DMS114 treated with DMSO at 0.1 percent for 48 hours (cell line): ENCODE measurements around the gene ECHS1.
A peak's percentile ranks its signal among the peaks of the same experiment; 100 is the strongest.
"Not testable (repeated sequence)": the region's sequence is repeated elsewhere in the genome, so short reads cannot be mapped to it uniquely, and the experiment has no call there.

Experiments
- DNase-seq: peaks from one replicate; lab custom pipeline; 2025; ENCODE audit not compliant: unreplicated experiment; lab: John Stamatoyannopoulos, UW

The ECHS1 gene

DNA sequence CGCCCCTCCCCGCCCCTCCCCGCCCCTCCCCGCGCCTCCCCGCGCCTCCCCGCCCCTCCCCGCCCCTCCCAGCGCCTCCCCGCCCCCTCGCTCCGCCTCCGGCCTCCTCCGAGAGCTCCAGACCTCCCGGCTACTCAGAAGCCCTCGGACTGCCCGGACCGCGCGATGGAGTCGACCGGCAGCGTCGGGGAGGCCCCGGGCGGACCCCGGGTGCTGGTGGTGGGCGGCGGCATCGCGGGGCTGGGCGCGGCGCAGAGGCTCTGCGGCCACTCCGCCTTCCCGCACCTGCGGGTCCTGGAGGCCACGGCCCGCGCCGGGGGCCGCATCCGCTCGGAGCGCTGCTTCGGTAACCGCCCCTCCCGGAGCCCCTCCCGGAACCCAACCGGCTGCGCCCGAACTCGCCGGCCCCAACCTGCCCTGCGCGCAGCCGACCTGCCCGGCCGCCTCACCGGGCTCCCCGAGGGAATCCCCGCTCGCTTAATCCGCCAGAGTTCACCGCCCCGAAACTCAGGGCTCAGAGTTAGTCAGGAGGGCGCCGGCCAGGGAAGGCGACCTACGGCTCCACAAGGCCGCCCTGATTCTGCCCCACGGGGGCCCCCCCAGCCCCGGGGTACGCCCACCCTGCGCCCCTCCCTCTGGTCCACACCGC is 6.1 kb upstream of the ECHS1 start, which contains the start of gene PAOX:
PAOX (plus strand) TSS at position 111 of the 649 bp plus-strand sequence; CDS start at position 166, 55 bp downstream.
- no peak for DNase-seq

DNA sequence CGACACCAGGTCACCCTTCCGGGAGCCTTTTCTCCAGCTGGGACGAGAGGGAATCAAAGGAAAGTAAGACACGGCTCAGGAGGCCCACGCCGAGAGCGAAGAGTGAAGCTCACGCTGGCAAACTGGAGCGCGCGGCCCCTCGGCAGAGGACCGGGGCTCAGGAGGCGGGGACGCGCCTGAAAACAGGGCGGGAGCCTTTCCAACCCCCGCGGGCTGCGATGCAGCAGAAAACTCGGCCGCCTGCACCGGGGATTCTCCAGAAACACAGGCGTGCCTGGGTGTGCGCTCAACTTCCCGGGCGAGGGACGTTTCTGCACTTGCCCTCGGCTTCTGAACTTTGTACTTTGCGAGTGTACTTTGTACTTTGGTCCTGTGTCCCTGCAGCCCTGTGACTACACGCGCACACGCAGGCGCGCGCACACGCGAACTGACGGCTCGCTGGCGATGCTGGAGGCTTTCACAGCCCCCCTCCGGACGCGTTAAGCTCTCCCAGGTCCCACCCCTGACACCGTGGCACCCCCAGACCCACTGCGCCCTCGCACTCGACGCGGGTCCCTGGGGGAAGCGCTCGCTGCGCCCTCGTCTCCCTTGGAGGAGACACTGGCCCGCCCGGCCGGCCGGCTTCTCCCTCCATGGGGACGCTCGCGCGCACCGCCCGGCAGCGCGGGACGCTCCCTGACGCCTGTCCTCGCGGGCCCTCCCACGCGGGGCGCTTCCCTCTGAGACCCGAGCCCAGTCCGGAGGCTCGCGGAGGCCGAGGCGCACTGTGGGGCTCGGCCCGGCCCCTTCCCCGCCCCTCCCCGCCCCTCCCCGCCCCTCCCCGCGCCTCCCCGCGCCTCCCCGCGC is 5.3 kb upstream of the ECHS1 start:
- DNase-seq = peak; percentile 26

DNA sequence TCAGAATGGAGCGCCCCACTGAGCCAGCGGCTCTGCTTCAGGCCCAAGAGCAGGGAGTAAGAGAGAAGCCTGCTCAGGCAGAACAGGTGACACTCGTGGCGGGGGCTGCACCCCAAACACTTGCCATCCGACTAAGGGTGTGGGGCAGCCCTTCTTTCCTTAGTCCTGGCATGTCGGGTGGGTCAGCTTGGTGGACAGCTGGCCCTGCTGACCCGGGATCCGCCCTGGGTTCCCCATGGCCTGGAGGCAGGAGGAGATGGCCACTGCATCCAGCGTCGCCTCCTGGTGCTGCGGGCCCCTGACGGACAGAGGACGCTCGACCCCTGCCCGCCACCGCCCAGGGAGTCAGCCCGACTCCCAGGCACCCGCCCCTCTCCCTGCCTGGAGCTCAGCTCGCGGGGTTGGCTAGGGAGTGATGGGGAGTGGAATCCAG is 4.7 kb upstream of the ECHS1 start:
- DNase-seq = no peak

DNA sequence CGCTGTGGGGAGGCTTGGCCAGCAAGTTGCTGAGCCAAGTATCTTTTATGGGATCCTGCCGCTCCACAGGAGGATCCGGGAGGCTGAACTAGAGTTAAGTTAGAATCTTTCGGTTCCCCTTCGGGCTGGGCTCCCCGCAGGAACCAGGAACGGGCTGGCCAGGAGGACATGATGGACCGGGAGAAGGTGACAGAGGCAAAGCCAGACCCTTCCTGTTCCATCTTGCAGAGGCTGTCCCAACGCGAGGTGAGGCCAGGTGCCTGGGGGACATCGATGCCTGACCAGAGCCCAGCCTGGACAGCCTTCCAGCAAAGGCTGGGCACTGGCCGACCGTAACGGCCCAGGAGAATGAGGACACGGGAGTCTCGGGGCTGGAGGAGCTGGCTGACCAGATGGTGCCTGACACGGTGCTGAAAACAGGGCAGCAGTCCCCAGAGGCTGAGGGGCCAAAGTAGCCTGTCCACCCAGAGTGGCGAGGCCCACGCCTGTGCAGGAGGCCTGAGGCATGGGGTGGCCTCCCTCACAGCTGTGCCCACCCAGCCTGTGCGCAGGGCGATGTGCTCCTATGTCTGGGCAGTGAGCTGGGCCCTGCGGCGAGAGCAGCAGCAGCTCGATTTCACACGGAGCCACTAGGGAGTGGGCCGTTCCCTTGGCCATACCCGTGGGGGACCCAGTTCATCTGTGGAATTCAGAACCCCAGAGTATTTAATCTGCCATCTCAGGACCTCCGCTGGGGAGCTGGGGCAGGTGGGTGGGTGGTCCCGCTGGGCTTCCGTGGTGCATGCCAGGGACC is 4.1 kb upstream of the ECHS1 start:
- DNase-seq = no peak

DNA sequence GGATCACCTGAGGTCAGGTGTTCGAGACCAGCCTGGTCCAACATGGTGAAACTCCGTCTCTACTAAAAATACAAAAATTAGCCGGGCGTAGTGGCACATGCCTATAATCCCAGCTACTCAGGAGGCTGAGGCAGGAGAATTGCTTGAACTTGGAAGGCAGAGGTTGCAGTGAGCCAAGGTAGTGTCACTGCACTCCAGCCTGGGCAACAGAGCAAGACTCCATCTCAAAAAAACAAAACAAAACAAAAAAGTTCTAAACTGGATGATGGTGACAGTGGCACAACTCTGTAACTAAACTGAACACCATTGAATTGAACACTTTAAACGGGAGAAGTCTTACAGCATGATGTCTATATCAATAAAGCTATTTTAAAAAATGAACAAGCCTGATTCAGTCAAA is 3.0 kb upstream of the ECHS1 start:
- DNase-seq = not testable (repeated sequence)

DNA sequence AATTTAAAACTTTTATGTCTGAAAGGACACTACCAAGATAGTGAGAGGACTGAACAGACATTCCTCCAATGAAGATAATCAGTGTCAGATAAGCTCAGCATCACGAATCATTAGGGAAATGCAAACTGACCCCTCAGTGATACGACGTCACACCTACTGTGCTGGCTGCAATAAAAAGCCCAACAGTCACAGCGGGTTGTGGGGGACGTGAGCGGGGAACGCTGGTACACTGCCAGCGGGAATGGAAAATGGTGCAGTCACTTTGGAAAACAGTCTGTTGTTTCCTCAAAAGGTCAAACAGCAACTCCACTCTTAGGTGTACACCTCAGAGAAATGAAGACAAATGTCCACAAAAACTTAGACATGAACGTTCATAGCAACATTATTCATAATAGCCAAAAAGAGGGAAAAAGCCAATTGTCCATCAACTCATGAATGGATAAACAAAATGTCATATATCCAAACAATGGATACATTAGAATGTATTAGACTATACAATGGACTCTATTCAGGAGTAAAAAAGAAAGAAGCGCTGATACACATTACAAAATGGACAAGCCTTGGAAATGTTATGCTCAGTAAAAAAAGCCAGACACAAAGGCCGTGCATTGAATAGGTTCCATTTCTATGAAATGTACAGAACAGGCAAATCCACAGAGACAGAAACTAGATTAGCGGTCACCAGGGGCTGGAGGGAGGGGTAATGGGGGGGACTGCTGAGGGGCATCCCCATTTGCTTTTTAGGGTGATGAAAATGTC is 2.4 kb upstream of the ECHS1 start:
- DNase-seq = no peak

DNA sequence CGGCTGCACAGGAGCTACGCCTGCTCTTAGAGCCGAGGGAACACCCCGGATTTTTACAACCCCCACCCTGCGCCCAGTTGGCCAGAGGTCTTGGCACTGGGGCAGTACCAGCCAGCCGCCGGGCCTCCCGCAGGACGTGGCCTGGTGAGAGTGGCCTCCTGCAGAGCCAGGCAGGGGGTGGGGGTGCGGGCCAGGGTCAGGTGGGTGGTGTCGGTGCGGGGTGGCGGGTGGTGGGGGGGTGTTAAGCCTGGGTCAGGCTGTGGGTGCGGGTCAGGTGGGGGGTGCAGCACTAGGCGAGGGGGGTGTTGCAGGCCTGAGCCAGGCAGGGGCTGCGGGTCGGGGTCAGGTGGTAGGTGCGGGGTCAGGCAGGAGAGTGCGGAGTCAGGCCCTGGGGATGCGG is 647 bp downstream of the ECHS1 start:
- no peak for DNase-seq

DNA sequence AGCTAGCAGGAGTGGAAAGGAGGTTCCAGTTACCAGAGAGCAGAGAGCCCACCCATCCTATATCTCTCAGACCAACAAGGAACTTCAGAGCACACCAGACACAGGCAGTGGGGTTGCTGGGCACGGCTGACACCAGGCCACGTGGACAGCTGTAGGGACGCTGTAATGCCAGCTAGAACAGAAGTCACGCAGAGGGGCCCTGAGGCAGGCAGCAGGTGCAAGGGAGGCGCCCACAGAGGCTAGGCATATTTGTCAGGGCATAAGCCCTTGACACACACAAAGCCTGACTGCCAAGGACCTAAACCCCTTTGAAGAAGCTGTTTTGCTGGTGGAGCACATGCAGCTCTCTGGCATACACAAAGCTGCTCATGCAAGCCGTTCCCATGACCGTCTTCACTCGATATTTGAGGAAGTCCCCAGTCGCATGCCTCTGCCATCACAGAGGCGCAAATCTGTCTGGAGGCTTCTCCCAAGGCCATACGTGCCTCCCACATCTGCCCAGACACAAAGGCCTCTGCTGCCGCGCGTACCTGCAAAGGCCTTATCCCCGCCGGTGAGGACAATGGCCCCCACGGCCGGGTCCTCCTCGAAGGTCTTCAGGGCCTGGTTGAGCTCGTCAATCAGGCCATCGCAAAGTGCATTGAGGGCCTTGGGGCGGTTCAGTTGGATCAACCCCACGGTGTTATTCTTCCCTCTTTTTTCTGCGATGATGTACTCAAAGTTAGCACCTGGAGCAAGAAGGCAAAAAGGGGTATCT is 2.9 kb downstream of the ECHS1 start:
- no peak for DNase-seq

DNA sequence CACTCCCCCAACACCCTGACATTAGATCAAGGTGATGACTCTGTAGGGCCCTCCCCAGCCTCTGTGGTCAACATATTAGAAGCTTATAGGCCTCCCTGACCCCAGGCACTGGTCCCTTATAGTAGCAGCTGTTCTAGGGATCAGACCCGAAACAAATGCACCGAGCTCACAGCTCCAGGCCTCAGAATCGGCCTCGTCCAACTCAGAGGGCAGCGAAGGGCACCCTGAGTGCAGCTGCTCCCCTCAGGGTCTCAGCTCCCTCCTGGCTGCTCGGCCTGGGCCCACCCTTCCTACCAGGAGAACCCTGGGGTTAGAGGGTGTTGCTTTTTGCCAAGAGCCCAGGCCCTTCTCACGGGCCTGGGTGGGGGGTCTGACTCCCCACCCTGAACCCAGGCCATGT is 5.0 kb downstream of the ECHS1 start:
- DNase-seq = no peak

DNA sequence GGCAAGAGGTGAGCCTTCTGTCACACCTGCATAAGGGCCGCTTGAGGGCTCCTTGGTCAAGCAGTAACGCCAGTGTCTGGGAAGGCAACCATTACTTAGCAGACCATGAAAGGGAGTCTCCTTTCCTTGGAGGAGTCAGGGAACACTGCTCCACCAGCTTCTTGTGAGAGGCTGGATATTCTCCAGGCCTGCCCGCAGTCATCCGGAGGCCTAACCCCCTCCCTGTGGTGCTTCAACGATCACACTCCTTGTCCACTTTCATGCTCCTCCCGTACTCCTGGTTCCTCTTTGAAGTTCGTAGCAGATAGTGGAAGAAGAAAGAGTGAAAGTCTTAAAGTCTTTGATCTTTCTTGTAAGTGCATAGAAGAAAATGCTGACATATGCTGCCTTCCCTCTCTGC is 5.7 kb downstream of the ECHS1 start:
- DNase-seq = not testable (repeated sequence)

DNA sequence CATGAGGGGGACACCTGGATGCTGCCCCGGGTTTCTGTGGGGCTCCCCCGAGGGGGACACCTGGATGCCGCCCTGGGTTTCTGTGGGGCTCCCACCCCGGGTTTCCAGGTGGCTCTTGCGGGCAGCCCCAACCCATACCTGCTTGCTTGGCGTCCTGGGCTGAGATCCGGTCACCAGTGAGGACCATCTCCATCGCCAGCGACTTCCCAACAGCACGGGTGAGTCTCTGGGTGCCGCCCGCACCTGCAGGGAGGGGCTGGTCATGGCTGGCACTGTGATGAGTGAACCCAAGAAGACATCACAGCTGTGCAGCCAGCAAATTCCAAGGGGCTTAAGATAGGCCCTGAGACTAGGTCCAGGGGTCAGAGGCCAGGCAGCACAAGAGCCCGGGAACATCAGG is 6.4 kb downstream of the ECHS1 start:
- no peak for DNase-seq

DNA sequence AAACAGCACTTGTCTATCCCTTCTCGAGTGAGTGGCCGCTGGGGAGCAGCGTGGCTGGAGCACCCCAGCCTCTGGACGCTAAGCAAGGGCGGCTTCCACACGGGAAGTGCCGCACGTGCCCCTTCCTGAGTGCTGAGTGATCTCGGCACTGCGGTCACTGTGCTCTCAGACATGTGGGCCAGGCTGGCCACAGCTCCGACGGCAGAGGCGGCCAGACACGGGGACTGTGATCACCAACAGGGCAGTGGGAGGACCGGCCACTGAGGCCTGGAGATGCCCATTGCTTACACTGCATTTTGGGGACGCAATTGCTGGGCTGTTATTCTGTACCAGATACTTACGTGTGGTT is 7.0 kb downstream of the ECHS1 start:
- no peak for DNase-seq

DNA sequence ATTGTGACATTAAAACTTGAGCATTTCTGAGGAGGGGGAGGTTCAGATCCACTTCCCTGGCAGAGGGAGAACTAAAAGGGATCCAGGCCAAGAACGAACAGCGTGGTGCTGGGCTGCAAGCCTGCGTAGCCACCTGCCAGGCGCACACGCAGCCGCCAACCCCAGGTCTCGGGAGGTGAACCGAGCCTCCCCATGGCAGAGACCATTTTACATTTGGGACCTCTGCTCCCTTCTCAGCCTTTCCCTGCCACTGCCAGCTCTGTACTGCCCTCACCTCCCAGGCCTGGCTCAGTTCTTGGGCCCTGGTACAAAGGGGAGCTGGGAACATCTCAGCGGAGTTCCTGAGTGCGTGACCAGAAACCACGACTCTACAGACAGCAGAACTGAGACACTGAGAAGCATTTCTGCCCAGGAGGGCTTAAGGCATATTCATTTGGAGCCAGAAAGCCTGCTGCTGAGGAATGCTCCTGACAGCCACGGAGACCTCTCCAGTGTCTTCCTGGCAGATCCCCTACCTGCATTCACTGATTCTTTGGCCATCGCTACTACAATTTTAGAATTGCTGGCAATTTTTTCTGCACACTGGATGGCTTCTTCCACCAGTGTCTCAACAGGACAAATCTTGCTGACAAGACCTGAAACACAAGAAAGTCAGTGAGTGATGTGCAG is 7.6 kb downstream of the ECHS1 start:
- DNase-seq = no peak

DNA sequence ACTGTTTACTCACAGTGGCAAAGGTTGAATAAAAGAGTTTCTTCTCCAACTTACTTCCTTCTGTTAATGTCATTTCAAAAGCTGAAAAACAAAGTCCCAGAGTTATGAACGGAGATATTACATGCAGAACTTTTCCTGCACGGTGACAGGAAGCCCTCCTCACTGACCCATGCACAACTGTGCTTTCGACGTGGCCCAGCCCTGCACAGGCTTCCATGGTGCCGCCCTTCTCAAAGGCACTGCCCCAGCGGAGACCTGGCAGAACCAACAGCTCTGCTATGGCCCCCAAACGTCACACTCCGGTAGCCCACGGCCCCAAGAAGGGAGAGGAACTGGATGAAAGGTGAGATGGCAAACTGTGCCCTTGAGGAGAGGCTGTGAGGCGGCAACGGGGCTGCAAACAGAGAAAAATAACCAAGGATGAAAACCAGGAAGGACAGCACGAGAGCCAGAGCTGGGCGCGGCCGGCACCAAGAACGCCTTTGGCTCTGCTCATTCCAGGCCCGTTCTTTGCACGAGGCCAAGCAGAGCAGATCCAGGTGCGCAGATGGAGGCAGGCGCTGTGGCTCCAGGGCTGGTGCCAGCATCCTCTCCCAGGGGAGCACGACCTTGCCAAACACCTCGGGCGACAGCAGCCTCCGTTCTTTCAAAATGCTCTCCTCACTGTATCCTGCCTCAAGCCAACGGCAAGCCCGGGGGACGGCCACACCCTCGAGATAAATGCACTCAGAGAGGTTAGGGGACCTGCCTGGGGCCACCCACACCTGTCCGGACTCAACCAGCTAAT is 8.3 kb downstream of the ECHS1 start:
- no peak for DNase-seq

DNA sequence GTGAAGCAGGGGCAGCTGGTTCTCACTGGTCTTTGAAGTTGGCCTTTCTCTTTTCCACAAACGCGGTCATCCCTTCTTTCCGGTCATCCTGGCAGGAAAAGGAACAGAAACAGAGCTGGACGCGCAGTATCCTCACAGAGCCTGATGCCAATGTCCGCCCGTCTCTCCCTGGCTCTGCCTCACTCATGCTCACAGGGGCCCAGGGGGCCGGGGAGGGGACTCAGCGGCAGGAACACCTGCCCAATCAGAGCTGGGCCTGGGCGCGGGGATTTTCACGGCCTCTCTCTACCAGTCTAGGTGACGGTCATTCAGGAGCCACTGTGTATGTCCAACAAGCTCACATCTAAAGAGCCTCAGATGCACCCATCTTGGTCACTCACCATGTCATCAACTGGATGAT is 10.3 kb downstream of the ECHS1 start:
- DNase-seq = no peak

DNA sequence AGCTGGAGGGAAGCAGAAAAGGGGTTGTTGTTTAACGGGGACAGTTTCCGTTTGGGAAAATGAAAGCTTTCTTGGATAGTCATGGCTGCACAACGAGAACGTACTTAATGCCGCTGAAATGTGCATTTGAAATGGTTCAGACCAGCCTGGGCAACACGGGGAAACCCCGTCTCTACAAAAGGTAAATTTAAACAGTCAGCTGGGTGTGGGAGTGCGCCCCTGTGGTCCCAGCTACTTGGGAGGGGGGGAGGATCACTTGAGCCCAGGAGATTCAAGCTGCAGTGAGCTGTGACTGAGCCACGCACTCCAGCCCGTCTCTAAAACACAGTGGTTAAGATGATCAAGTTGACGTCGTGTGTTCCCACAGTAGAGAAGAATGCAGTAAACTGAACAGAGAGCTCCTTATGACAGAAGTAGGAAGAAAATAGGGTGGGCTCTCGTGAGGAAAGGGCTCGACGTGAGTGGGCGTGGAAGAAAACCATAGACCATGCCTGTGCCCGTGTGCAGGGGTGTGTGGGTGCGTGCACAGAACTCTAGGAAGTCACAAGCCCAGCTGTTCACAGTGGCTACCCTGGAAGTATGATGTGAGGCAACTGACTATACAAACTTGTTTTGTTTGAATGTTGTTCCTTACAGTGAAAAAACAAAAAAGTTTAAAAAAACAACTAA is 11.2 kb downstream of the ECHS1 start:
- DNase-seq = no peak

DNA sequence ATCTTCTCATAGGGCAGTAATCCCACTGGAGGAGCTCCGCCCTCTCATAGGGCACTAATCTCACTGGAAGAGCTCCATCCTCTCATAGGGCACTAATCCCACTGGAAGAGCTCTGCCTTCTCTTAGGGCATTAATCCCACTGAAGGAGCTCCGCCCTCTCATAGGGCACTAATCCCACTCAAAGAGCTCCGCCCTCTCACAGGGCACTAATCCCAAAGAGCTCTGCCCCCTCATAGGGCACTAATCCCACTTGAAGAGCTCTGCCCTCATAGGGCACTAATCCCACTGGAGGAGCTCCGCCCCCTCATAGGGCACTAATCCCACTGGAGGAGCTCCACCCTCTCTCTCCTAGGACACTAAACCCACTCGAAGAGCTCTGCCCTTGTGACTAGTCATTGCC is 11.9 kb downstream of the ECHS1 start:
- DNase-seq = no peak

DNA sequence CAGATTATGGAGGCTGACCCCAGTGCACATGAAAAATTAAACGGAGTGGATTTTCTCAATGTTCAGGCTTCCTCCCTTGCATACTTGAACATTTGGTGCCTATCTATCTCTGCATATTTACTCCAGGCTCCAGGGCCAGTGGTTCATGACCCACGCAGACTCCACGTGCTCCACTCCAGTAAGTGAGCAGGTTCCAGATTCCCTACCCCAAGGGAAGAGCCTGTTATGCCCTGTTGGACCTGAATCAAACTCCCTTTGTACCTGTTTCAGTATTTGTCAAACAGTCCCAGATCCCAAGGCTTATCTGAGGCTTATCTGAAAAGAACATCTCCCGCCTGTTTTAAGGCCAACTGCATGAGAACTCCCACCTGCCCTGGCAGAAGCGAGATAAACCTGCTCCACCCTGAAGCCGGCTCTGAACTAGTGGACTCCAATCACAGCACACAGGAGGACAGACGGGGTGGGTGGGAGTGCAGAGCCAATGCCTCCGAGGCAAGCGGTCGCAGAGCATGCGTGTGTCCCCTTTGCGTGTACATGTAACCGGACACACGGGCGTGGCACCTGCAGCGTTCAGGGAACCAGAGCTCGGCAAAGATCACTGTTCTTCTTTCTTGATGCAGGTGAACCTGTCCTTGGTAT is 13.1 kb downstream of the ECHS1 start:
- no peak for DNase-seq
